K562 (cell line): ENCODE data around the gene CACNA2D3. TPM values are rescaled to one million over a fixed set of nuclear protein-coding genes. Genes with fewer than 3 reads are reported as not detected.

ENCODE experiments used
- ATAC-seq: fragments of 200-7000 bp; cut with Tn5 transposase; 3 replicates; pipeline ENCODE4 v1.9.1; 2020; ENCODE audit warnings: moderate library complexity
- BruUV-seq: library from RNA; stranded (reverse); fragments of 400-500 nt; replicated peaks from 2 replicates; lab custom pipeline; 2021; lab: Mats Ljungman, UMichigan
- CTCF ChIA-PET: fragments of 300-600 bp; formaldehyde crosslinking; extraction: SDS; loops from one replicate; lab custom pipeline; 2021; ENCODE audit warnings: low intra/inter-chr PET ratio; lab: Yijun Ruan, JAX
- POLR2A ChIA-PET: fragments of 300-600, 350-650 bp; sonication (Branson Sonifier 250); formaldehyde crosslinking; extraction: SDS; loops from one replicate; lab custom pipeline; 2021; ENCODE audit warnings: antibody characterized with exemption, inconsistent platforms; lab: Yijun Ruan, JAX
- DNase-seq, 4 experiments: peaks; one replicate each; pipeline versions ENCODE4 v3.0.0 to v3.0.0-alpha.2; 2011 to 2018; ENCODE audit warnings: low spot score in 3 of 4, mixed read lengths in 3 of 4; ENCODE audit errors: extremely low read depth in 1 of 4
- FAIRE-seq: peaks from 2 replicates; lab custom pipeline; 2011; peaks lifted over from hg19 to GRCh38; lab: Jason Lieb, UNC
- H2AFZ ChIP-seq: 2 replicates; pipeline ENCODE4 v1.6.0; 2011; ENCODE audit warnings: low read depth, low read length, control low read depth, inconsistent platforms
- H3K27ac ChIP-seq: fragments of 200-600 bp; 3 replicates; pipeline ENCODE4 v1.8.0; 2011; ENCODE audit warnings: low read depth, mild to moderate bottlenecking, control low read depth, inconsistent platforms, low read length, moderate library complexity, mixed read lengths; ENCODE audit errors: extremely low read depth
- H3K27me3 ChIP-seq, 2 experiments: fragments of 300-600 bp in 1 of 2; 2 replicates in 1 of 2; 3 replicates in 1 of 2; pipeline versions ENCODE4 v1.6.0 to v1.8.0; 2011; ENCODE audit warnings: inconsistent platforms in 2 of 2, low read length in 2 of 2, mild to moderate bottlenecking in 1 of 2, mixed read lengths in 1 of 2, moderate library complexity in 1 of 2; ENCODE audit not compliant: control insufficient read depth in 2 of 2, insufficient read depth in 2 of 2
- H3K36me3 ChIP-seq: fragments of 300-600 bp; 3 replicates; pipeline ENCODE4 v1.8.0; 2011; ENCODE audit warnings: mild to moderate bottlenecking, low read length, inconsistent platforms; ENCODE audit not compliant: control insufficient read depth, insufficient read depth
- H3K4me1 ChIP-seq, 2 experiments: fragments of 200-600 bp in 1 of 2; replicated peaks in 1 of 2; 2 replicates in 1 of 2; 3 replicates in 1 of 2; pipeline versions ENCODE4 v1.5.1 to v1.8.0; 2011; ENCODE audit warnings: inconsistent platforms in 2 of 2, low read length in 2 of 2, mild to moderate bottlenecking in 1 of 2, mixed read lengths in 1 of 2, moderate library complexity in 1 of 2; ENCODE audit not compliant: control insufficient read depth in 2 of 2, insufficient read depth in 2 of 2
- H3K4me2 ChIP-seq: 2 replicates; pipeline ENCODE4 v1.6.1; 2011; ENCODE audit warnings: low read length, control low read depth, inconsistent platforms, mixed read lengths; ENCODE audit not compliant: insufficient read depth
- H3K4me3 ChIP-seq: fragments of 200-600 bp; sonication (generic), shearing (Covaris generic); 2 replicates; pipeline ENCODE4 v1.5.1; 2016; ENCODE audit warnings: control low read depth, inconsistent platforms
- H3K79me2 ChIP-seq: fragments of 200-600 bp; 3 replicates; pipeline ENCODE4 v1.8.0; 2011; ENCODE audit warnings: low read length, inconsistent platforms; ENCODE audit not compliant: control insufficient read depth, insufficient read depth
- H3K9ac ChIP-seq, 2 experiments: 2 replicates each; pipeline versions ENCODE4 v1.6.0 to v1.6.1; 2011; ENCODE audit warnings: low read depth in 2 of 2, low read length in 2 of 2, control low read depth in 1 of 2, inconsistent platforms in 1 of 2, mild to moderate bottlenecking in 1 of 2, mixed read lengths in 1 of 2; ENCODE audit not compliant: insufficient read depth in 1 of 2
- H3K9me1 ChIP-seq: one replicate; pipeline ENCODE4 v1.6.0; 2011; ENCODE audit warnings: inconsistent platforms, mild to moderate bottlenecking, low read length, moderate library complexity; ENCODE audit not compliant: control insufficient read depth, insufficient read depth
- H3K9me3 ChIP-seq: replicated peaks from 2 replicates; pipeline ENCODE4 v1.5.1; 2011; ENCODE audit warnings: low read depth, low read length, inconsistent platforms; ENCODE audit not compliant: control insufficient read depth, insufficient read depth
- H4K20me1 ChIP-seq: replicated peaks from 2 replicates; pipeline ENCODE4 v1.6.1; 2011; ENCODE audit warnings: low read length, inconsistent platforms, mixed read lengths; ENCODE audit not compliant: control insufficient read depth, insufficient read depth
- ASH1L ChIP-seq: fragments of 450-650 bp; IDR thresholded peaks from 2 replicates; pipeline ENCODE4 v1.6.1; 2018; ENCODE audit warnings: borderline replicate concordance, mild to moderate bottlenecking, low read depth; ENCODE audit not compliant: partially characterized antibody
- ATF3 ChIP-seq, 2 experiments: fragments of 450-650 bp in 1 of 2; sonication (generic) in 1 of 2; formaldehyde crosslinking in 1 of 2; IDR thresholded peaks in 1 of 2; conservative IDR thresholded peaks in 1 of 2; 2 replicates each; pipeline versions ENCODE4 v1.6.1 to v1.8.1; 2016 to 2023; ENCODE audit warnings: mild to moderate bottlenecking in 2 of 2, moderate library complexity in 2 of 2, inconsistent platforms in 1 of 2, missing genetic modification reagents in 1 of 2
- CBX8 ChIP-seq: fragments of 200-600 bp; sonication (generic); IDR thresholded peaks from 2 replicates; pipeline ENCODE4 v1.6.1; 2012; ENCODE audit warnings: borderline replicate concordance, mixed run types, low read depth, mild to moderate bottlenecking, moderate library complexity, mixed read lengths, low read length, control low read depth, inconsistent platforms; ENCODE audit not compliant: poor library complexity, severe bottlenecking; ENCODE audit errors: extremely low read depth
- COPS2 ChIP-seq: fragments of 450-650 bp; conservative IDR thresholded peaks from 2 replicates; pipeline ENCODE4 v1.6.1; 2016; ENCODE audit warnings: mild to moderate bottlenecking, moderate library complexity
- CREM ChIP-seq: IDR thresholded peaks from 2 replicates; pipeline ENCODE4 v1.6.1; 2014; ENCODE audit warnings: antibody characterized with exemption, low read depth
- EHMT2 ChIP-seq: fragments of 450-650 bp; IDR thresholded peaks from 2 replicates; pipeline ENCODE4 v1.6.1; 2018; ENCODE audit warnings: antibody characterized with exemption
- FOXM1 ChIP-seq, 2 experiments: fragments of 450-650 bp in 1 of 2; sonication (generic) in 1 of 2; formaldehyde crosslinking in 1 of 2; IDR thresholded peaks; 2 replicates each; pipeline versions ENCODE4 v1.6.1 to v1.9.0; 2017 to 2022; ENCODE audit warnings: low read depth in 2 of 2, mild to moderate bottlenecking in 2 of 2, missing genetic modification reagents in 1 of 2, moderate library complexity in 1 of 2
- MTF1 ChIP-seq: fragments of 250-450 bp; sonication (Bioruptor Pico); IDR thresholded peaks from 2 replicates; pipeline ENCODE4 v1.9.0; 2021; ENCODE audit warnings: moderate library complexity, mild to moderate bottlenecking, inconsistent platforms, borderline replicate concordance
- POLR3G ChIP-seq: IDR thresholded peaks from 2 replicates; pipeline ENCODE4 v1.6.1; 2011; ENCODE audit not compliant: insufficient read length, insufficient replicate concordance; ENCODE audit errors: extremely low read depth
- RHOXF2B ChIP-seq: fragments of 250-450 bp; sonication (Bioruptor Pico); conservative IDR thresholded peaks from 2 replicates; pipeline ENCODE4 v1.5.1; 2021
- TBP ChIP-seq: optimal IDR thresholded peaks from 2 replicates; pipeline ENCODE3; 2011; ENCODE audit warnings: low read depth, low read length, improper control_type of control experiment
- TGIF2 ChIP-seq: sonication (generic); formaldehyde crosslinking; IDR thresholded peaks from 2 replicates; pipeline ENCODE4 v1.8.1; 2022; ENCODE audit warnings: mild to moderate bottlenecking, missing genetic modification reagents, moderate library complexity
- ZNF146 ChIP-seq: IDR thresholded peaks from one replicate; pipeline ENCODE4 v1.6.1; 2018; ENCODE audit warnings: missing compliant biosample characterization; ENCODE audit not compliant: unreplicated experiment
- ZNF609 ChIP-seq: sonication (generic); formaldehyde crosslinking; IDR thresholded peaks from 2 replicates; pipeline ENCODE4 v1.8.1; 2023; ENCODE audit warnings: missing genetic modification reagents, mild to moderate bottlenecking, borderline replicate concordance
- WGBS: fragments of 100-300 bp; shearing (Covaris generic); methylation state at CpG from one replicate; pipeline ENCODE4 v1.1.6; 2016; ENCODE audit warnings: low coverage, mixed read lengths; ENCODE audit not compliant: insufficient coverage; ENCODE audit errors: missing lambda C conversion rate; 5-methylcytosine and 5-hydroxymethylcytosine counted together
- in situ Hi-C: fragments of 300-500 bp; cut with MboI; formaldehyde crosslinking; loops from 4 replicates; pipeline ENCODE4 v1.15.0; 2018; ENCODE audit warnings: inconsistent platforms, mixed read lengths
- intact Hi-C: fragments of 100-400 bp; cut with micrococcal nuclease; formaldehyde crosslinking; loops from 2 replicates; pipeline ENCODE4 v1.14.2; 2022
- polyA plus RNA-seq, 8 experiments: library from polyadenylated mRNA; depleted of rRNA in 4 of 8; stranded (reverse) in 5 of 8; unstranded in 3 of 8; fragments of >200 nt; fragmentation: Nextera tagmentation in 2 of 8; fragmentation: Illumina TruSeq in 1 of 8; extraction: Ambion mirVana in 2 of 8; extraction: Trizol in 1 of 8; gene quantifications; 2 replicates each; pipeline versions ENCODE4 v1.2.1 to v1.2.3, GENCODE V29; 2011 to 2014; ENCODE audit warnings: inconsistent platforms in 1 of 8, missing spikeins in 1 of 8
- total RNA-seq, 7 experiments: library from RNA; depleted of rRNA in 6 of 7; stranded (reverse); fragments of >200 nt in 6 of 7; fragmentation: Illumina TruSeq in 2 of 7; extraction: Trizol in 2 of 7; gene quantifications; 2 replicates each; pipeline versions ENCODE4 v1.2.1 to v1.2.3, GENCODE V29; 2011 to 2021; ENCODE audit warnings: low replicate concordance in 1 of 7
- TF ChIP-seq, protein P1 (sequence below): fragments of 450-650 bp; formaldehyde crosslinking; IDR thresholded peaks from 2 replicates; pipeline ENCODE4 v1.4.0; 2020; ENCODE audit warnings: mild to moderate bottlenecking

CACNA2D3 gene
- total and polyA plus RNA-seq, 9 of the 15 experiments (the other 6 are each of a cell fraction or from before 2014, with no cell fraction given) = 0.01 TPM; not detected in 8

DNA sequence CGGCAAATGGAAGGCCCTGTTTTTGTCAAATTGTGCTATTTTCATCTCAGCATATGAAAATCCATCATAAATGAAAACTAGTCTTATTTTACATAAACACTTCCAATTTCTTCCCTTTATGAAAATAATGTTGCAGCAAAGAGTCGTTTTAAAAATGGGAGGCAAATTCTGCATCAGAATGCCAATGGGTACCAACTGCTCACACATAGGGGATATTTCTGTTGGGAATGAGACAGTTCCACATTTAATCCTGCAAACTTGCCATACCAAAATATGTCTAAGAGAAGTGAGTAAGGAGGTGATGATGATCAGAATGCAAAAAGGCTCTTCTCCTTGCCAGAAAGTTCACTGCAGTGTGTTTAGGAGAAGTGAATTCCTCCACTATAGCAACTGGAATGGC, 391.7 kb downstream of the CACNA2D3 start:
- in situ Hi-C loops = no loop called here
- 0% methylated on average over 2 of the region's 2 CpGs for WGBS
- TF ChIP-seq MTF1 (CRISPR knock-in tag) = no peak
- TF ChIP-seq TGIF2 = no peak
- no peak for TF ChIP-seq CBX8
- TF ChIP-seq ATF3 (IDR thresholded peaks at IDR 0.05) = no peak
- TF ChIP-seq ATF3 (CRISPR knock-in tag; conservative IDR thresholded peaks at IDR 0.05) = no peak
- TF ChIP-seq ZNF609 = no peak
- TF ChIP-seq EHMT2 = no peak
- no peak for TF ChIP-seq POLR3G
- no peak for TF ChIP-seq ZNF146 (CRISPR knock-in tag)
- TF ChIP-seq, protein P1, sequence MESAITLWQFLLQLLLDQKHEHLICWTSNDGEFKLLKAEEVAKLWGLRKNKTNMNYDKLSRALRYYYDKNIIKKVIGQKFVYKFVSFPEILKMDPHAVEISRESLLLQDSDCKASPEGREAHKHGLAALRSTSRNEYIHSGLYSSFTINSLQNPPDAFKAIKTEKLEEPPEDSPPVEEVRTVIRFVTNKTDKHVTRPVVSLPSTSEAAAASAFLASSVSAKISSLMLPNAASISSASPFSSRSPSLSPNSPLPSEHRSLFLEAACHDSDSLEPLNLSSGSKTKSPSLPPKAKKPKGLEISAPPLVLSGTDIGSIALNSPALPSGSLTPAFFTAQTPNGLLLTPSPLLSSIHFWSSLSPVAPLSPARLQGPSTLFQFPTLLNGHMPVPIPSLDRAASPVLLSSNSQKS (CRISPR knock-in tag) = no peak
- TF ChIP-seq RHOXF2B = no peak
- no peak for TF ChIP-seq CREM
- TF ChIP-seq COPS2 = no peak
- TF ChIP-seq ASH1L = no peak
- TF ChIP-seq TBP = no peak
- no peak for TF ChIP-seq FOXM1 (IDR thresholded peaks at IDR 0.05; ENCODE audit: low read depth)
- no peak for TF ChIP-seq FOXM1 (CRISPR knock-in tag; IDR thresholded peaks at IDR 0.05; ENCODE audit: low read depth)

More for the DNA sequence above, 391.7 kb downstream of the CACNA2D3 start:
- Histone ChIP-seq H3K9me3 (no peaks in the 10 kb centered on the region), H3K79me2 (no peaks in the 10 kb centered on the region), H2AFZ (no peak overlapping the region), H4K20me1 (no peaks in the 10 kb centered on the region), H3K27ac (no peak overlapping the region), H3K4me2 (no peak overlapping the region), H3K9ac (no peak overlapping the region), H3K27me3 (no peaks in the 10 kb centered on the region), H3K4me1 (no peaks in the 10 kb centered on the region), H3K4me3 (no peak overlapping the region), H3K36me3 (no peaks in the 10 kb centered on the region), H3K9me1 (no peaks in the 10 kb centered on the region)
- ATAC-seq (no peak), FAIRE-seq (no peak), DNase-seq (no peak)
- POLR2A ChIA-PET = no interaction called here
- CTCF ChIA-PET = no interaction called here
- BruUV-seq = no TSS peak
- intact Hi-C loops = no loop called here
